BE2C (cell line): ENCODE data around the gene ARHGEF6.

Experiments used
- DNase-seq: peaks from one replicate; pipeline ENCODE4 v3.0.0-alpha.2; 2020
- H3K27me3 ChIP-seq: fragments of 250-450 bp; sonication (Bioruptor Pico); 2 replicates; pipeline ENCODE4 v1.5.1; 2020; ENCODE audit warnings: mild to moderate bottlenecking
- H3K36me3 ChIP-seq: fragments of 250-450 bp; sonication (Bioruptor Pico); 2 replicates; pipeline ENCODE4 v1.5.1; 2020; ENCODE audit warnings: mild to moderate bottlenecking
- H3K4me1 ChIP-seq: fragments of 250-450 bp; sonication (Bioruptor Pico); 2 replicates; pipeline ENCODE4 v1.5.1; 2020
- H3K4me3 ChIP-seq: 2 replicates; pipeline ENCODE4 v1.5.1; 2011; ENCODE audit warnings: low read depth, low read length
- H3K9me3 ChIP-seq: fragments of 250-450 bp; sonication (Bioruptor Pico); 2 replicates; pipeline ENCODE4 v1.5.1; 2020
- CTCF ChIP-seq: IDR thresholded peaks from 2 replicates; pipeline ENCODE4 v1.5.1; 2012; ENCODE audit warnings: mild to moderate bottlenecking, low read depth, low read length

The ARHGEF6 gene

GRCh38 chrX:136671006-136671610 is 109.6 kb downstream of the ARHGEF6 start:
- Histone ChIP-seq H3K4me3 (no peak overlapping the region), H3K4me1 (no peaks in the 10 kb centered on the region), H3K36me3 (no peaks in the 10 kb centered on the region), H3K9me3 (no peaks in the 10 kb centered on the region), H3K27me3 (no peaks in the 10 kb centered on the region)
- no peak for TF ChIP-seq CTCF
- no peak for DNase-seq

GRCh38 chrX:136667446-136668168 is 113.1 kb downstream of the ARHGEF6 start:
- no peaks in the 10 kb centered on the region for H3K27me3 ChIP-seq
- no peak for DNase-seq
- no peak for TF ChIP-seq CTCF
- H3K36me3 ChIP-seq = no peaks in the 10 kb centered on the region
- no peaks in the 10 kb centered on the region; the same call in 1 of the 2 replicates for H3K9me3 ChIP-seq
- H3K4me3 ChIP-seq = no peak overlapping the region
- H3K4me1 ChIP-seq = no peaks in the 10 kb centered on the region

GRCh38 chrX:136666088-136666487 is 114.6 kb downstream of the ARHGEF6 start:
- Histone ChIP-seq H3K27me3 (no peaks in the 10 kb centered on the region), H3K4me1 (no peaks in the 10 kb centered on the region), H3K9me3 (no peaks in the 10 kb centered on the region; the same call in 1 of the 2 replicates), H3K36me3 (no peaks in the 10 kb centered on the region), H3K4me3 (no peak overlapping the region)
- DNase-seq = no peak
- no peak for TF ChIP-seq CTCF

- no peaks in the 10 kb centered on the region; the same call in 1 of the 2 replicates for H3K9me3 ChIP-seq
- H3K36me3 ChIP-seq = no peaks in the 10 kb centered on the region
- H3K4me3 ChIP-seq = no peak overlapping the region
- no peak for TF ChIP-seq CTCF
- no peak for DNase-seq
- no peaks in the 10 kb centered on the region for H3K4me1 ChIP-seq
- no peaks in the 10 kb centered on the region for H3K27me3 ChIP-seq
These were observed 115.4 kb downstream of the ARHGEF6 start for GRCh38 chrX:136665258-136665900.

GRCh38 chrX:136662976-136663375 is 117.8 kb downstream of the ARHGEF6 start:
- Histone ChIP-seq H3K9me3 (no peaks in the 10 kb centered on the region; the same call in 1 of the 2 replicates), H3K27me3 (no peaks in the 10 kb centered on the region), H3K4me3 (no peak overlapping the region), H3K4me1 (no peaks in the 10 kb centered on the region), H3K36me3 (no peaks in the 10 kb centered on the region)
- TF ChIP-seq CTCF = no peak
- no peak for DNase-seq

- H3K36me3 ChIP-seq = no peaks in the 10 kb centered on the region
- no peaks in the 10 kb centered on the region for H3K4me1 ChIP-seq
- DNase-seq = no peak
- H3K27me3 ChIP-seq = no peaks in the 10 kb centered on the region
- TF ChIP-seq CTCF = no peak
- H3K9me3 ChIP-seq = no peaks in the 10 kb centered on the region; the same call in 1 of the 2 replicates
- H3K4me3 ChIP-seq = no peak overlapping the region
These were observed 118.6 kb downstream of the ARHGEF6 start for GRCh38 chrX:136662104-136662503.
